H1 (cell line): ENCODE results near the gene OR10X1. TPM values are rescaled to one million over a fixed set of nuclear protein-coding genes. Genes with fewer than 3 reads are reported as not detected.
A peak's percentile ranks its signal among the peaks of the same experiment; 100 is the strongest.

Source experiments
- CTCF ChIA-PET: fragments of 300-600 bp; sonication (Branson Sonifier 250); formaldehyde crosslinking; loops from one replicate; lab custom pipeline; 2021; ENCODE audit not compliant: partially characterized antibody; lab: Charles Lee
- POLR2A ChIA-PET: fragments of 300-600 bp; sonication (Branson Sonifier 250); formaldehyde crosslinking; loops from one replicate; lab custom pipeline; 2021; ENCODE audit warnings: inconsistent platforms; ENCODE audit not compliant: partially characterized antibody; lab: Charles Lee
- DNase-seq, 2 experiments: peaks; one replicate each; pipeline versions ENCODE4 v3.0.0 to v3.0.0-alpha.2; 2010 to 2022; ENCODE audit warnings: low spot score in 2 of 2, low read depth in 1 of 2, mixed read lengths in 1 of 2
- FAIRE-seq: peaks from 2 replicates; lab custom pipeline; 2011; peaks lifted over from hg19 to GRCh38; lab: Jason Lieb, UNC
- H2AFZ ChIP-seq: 2 replicates; pipeline ENCODE4 v1.8.1; 2012; ENCODE audit warnings: low read length, inconsistent platforms
- H2AK5ac ChIP-seq: 2 replicates; pipeline ENCODE4 v1.6.1; 2013; ENCODE audit warnings: low read depth, low read length
- H2BK120ac ChIP-seq: replicated peaks from 2 replicates; pipeline ENCODE3; 2013; ENCODE audit warnings: low read depth, low read length, inconsistent platforms
- H2BK12ac ChIP-seq: 2 replicates; pipeline ENCODE4 v1.6.1; 2013; ENCODE audit warnings: low read depth, low read length
- H2BK15ac ChIP-seq: 2 replicates; pipeline ENCODE4 v1.6.1; 2013; ENCODE audit warnings: low read length
- H2BK20ac ChIP-seq: 2 replicates; pipeline ENCODE4 v1.6.1; 2013; ENCODE audit warnings: low read length
- H2BK5ac ChIP-seq: 2 replicates; pipeline ENCODE4 v1.6.1; 2013; ENCODE audit warnings: low read depth, low read length
- H3K14ac ChIP-seq: 2 replicates; pipeline ENCODE4 v1.6.1; 2013; ENCODE audit warnings: inconsistent platforms; ENCODE audit not compliant: insufficient read length
- H3K18ac ChIP-seq: 2 replicates; pipeline ENCODE4 v1.6.1; 2013; ENCODE audit warnings: low read length; ENCODE audit errors: extremely low read depth
- H3K23ac ChIP-seq: 2 replicates; pipeline ENCODE4 v1.6.1; 2013; ENCODE audit warnings: inconsistent platforms; ENCODE audit not compliant: insufficient read length
- H3K23me2 ChIP-seq: 2 replicates; pipeline ENCODE4 v1.6.1; 2013; ENCODE audit warnings: low read depth, low read length
- H3K27ac ChIP-seq: 2 replicates; pipeline ENCODE4 v1.6.1; 2011; ENCODE audit warnings: low read depth, low read length, inconsistent platforms
- H3K27me3 ChIP-seq, 4 experiments: replicated peaks in 1 of 4; 1 replicate in 1 of 4; 2 replicates in 3 of 4; pipeline versions ENCODE4 v1.6.1 to v1.8.1; 2011 to 2013; ENCODE audit warnings: low read length in 3 of 4, mild to moderate bottlenecking in 3 of 4, inconsistent platforms in 2 of 4, mixed read lengths in 2 of 4, moderate library complexity in 1 of 4; ENCODE audit not compliant: control insufficient read depth in 3 of 4, insufficient read depth in 3 of 4; ENCODE audit errors: extremely low read depth in 1 of 4
- H3K36me3 ChIP-seq, 4 experiments: 2 replicates each; pipeline versions ENCODE4 v1.6.1 to v1.8.1; 2011 to 2013; ENCODE audit warnings: mild to moderate bottlenecking in 4 of 4, low read length in 3 of 4, moderate library complexity in 2 of 4, control low read depth in 1 of 4, inconsistent platforms in 1 of 4; ENCODE audit not compliant: insufficient read depth in 4 of 4, control insufficient read depth in 2 of 4
- H3K4ac ChIP-seq: replicated peaks from 2 replicates; pipeline ENCODE3; 2013; ENCODE audit warnings: low read length, low read depth, mixed read lengths, inconsistent platforms; ENCODE audit not compliant: insufficient read length
- H3K4me1 ChIP-seq, 4 experiments: replicated peaks in 1 of 4; 1 replicate in 1 of 4; 2 replicates in 3 of 4; pipeline versions ENCODE4 v1.6.1 to v1.8.1; 2011 to 2013; ENCODE audit warnings: low read length in 3 of 4, inconsistent platforms in 2 of 4, mixed read lengths in 1 of 4; ENCODE audit not compliant: insufficient read depth in 4 of 4, control insufficient read depth in 3 of 4
- H3K4me2 ChIP-seq, 2 experiments: 2 replicates each; pipeline versions ENCODE4 v1.6.1 to v1.8.1; 2011 to 2013; ENCODE audit warnings: low read depth in 2 of 2, low read length in 2 of 2, control low read depth in 1 of 2, inconsistent platforms in 1 of 2, mild to moderate bottlenecking in 1 of 2; ENCODE audit not compliant: insufficient read depth in 1 of 2
- H3K4me3 ChIP-seq, 4 experiments: fragments of 200-600, 300-600 bp in 1 of 4; sonication (generic), shearing (Covaris generic), sonication (Bioruptor Twin) in 1 of 4; 2 replicates each; pipeline versions ENCODE4 v1.5.1 to v1.8.1; 2011 to 2016; ENCODE audit warnings: low read length in 4 of 4, low read depth in 3 of 4, control low read depth in 2 of 4, inconsistent platforms in 2 of 4, mild to moderate bottlenecking in 2 of 4, mixed read lengths in 1 of 4, moderate library complexity in 1 of 4; ENCODE audit not compliant: insufficient read depth in 2 of 4; ENCODE audit errors: extremely low read depth in 1 of 4
- H3K56ac ChIP-seq: replicated peaks from 2 replicates; pipeline ENCODE3; 2013; ENCODE audit warnings: low read depth, mild to moderate bottlenecking, mixed read lengths, low read length, inconsistent platforms; ENCODE audit not compliant: insufficient read length
- H3K79me1 ChIP-seq: 2 replicates; pipeline ENCODE4 v1.6.1; 2013; ENCODE audit warnings: low read depth, low read length, control low read depth
- H3K79me2 ChIP-seq, 2 experiments: 2 replicates each; pipeline versions ENCODE4 v1.6.1 to v1.8.1; 2012 to 2013; ENCODE audit warnings: low read length in 2 of 2, mild to moderate bottlenecking in 2 of 2, inconsistent platforms in 1 of 2; ENCODE audit not compliant: insufficient read depth in 2 of 2, control insufficient read depth in 1 of 2
- H3K9ac ChIP-seq, 4 experiments: replicated peaks in 1 of 4; 1 replicate in 1 of 4; 2 replicates in 3 of 4; pipeline versions ENCODE4 v1.6.1 to v1.8.1; 2011 to 2013; ENCODE audit warnings: low read depth in 3 of 4, low read length in 3 of 4, control low read depth in 2 of 4, mild to moderate bottlenecking in 2 of 4, moderate library complexity in 2 of 4, inconsistent platforms in 1 of 4; ENCODE audit errors: extremely low read depth in 1 of 4
- H3K9me3 ChIP-seq, 2 experiments: 2 replicates each; pipeline versions ENCODE4 v1.6.1 to v1.8.1; 2012 to 2013; ENCODE audit warnings: mild to moderate bottlenecking in 2 of 2, moderate library complexity in 2 of 2, control low read depth in 1 of 2, inconsistent platforms in 1 of 2, low read depth in 1 of 2, low read length in 1 of 2, mixed read lengths in 1 of 2; ENCODE audit not compliant: insufficient read depth in 2 of 2
- H4K20me1 ChIP-seq, 2 experiments: replicated peaks in 1 of 2; 2 replicates each; pipeline versions ENCODE3 to v1.8.1; 2011 to 2013; ENCODE audit warnings: inconsistent platforms in 2 of 2, low read length in 2 of 2, mild to moderate bottlenecking in 1 of 2; ENCODE audit not compliant: insufficient read depth in 2 of 2, control insufficient read depth in 1 of 2
- H4K5ac ChIP-seq: 2 replicates; pipeline ENCODE4 v1.6.1; 2013; ENCODE audit warnings: low read length, low read depth, mixed read lengths, inconsistent platforms; ENCODE audit not compliant: insufficient read length
- H4K8ac ChIP-seq: 2 replicates; pipeline ENCODE4 v1.8.0; 2013; ENCODE audit warnings: mild to moderate bottlenecking, moderate library complexity, low read length, inconsistent platforms; ENCODE audit not compliant: insufficient read depth; ENCODE audit errors: extremely low read depth
- H4K91ac ChIP-seq: replicated peaks from 2 replicates; pipeline ENCODE3; 2013; ENCODE audit warnings: low read length, mixed read lengths, inconsistent platforms; ENCODE audit not compliant: insufficient read length
- BCL11A ChIP-seq, 2 experiments: IDR thresholded peaks; one replicate each; pipeline ENCODE4 v1.6.1; 2011; ENCODE audit warnings: low read depth in 2 of 2, low read length in 2 of 2, mild to moderate bottlenecking in 2 of 2
- RNF2 ChIP-seq: fragments of 200-900, 300-1000 bp; sonication (generic); IDR thresholded peaks from 2 replicates; pipeline ENCODE4 v1.7.1; 2016; ENCODE audit warnings: borderline replicate concordance, low read depth, mild to moderate bottlenecking, antibody characterized with exemption, low read length; ENCODE audit not compliant: poor library complexity, severe bottlenecking; ENCODE audit errors: missing control alignments
- SAP30 ChIP-seq: fragments of 300-600 bp; sonication (generic); IDR thresholded peaks from 2 replicates; pipeline ENCODE4 v1.7.1; 2012; ENCODE audit warnings: low read length, moderate library complexity, mild to moderate bottlenecking, inconsistent platforms; ENCODE audit not compliant: insufficient read depth, insufficient replicate concordance
- SP1 ChIP-seq: IDR thresholded peaks from 2 replicates; pipeline ENCODE4 v1.6.1; 2011; ENCODE audit warnings: low read depth, low read length
- TCF12 ChIP-seq: IDR thresholded peaks from 2 replicates; pipeline ENCODE4 v1.6.1; 2011; ENCODE audit warnings: low read depth, mild to moderate bottlenecking, low read length
- TEAD4 ChIP-seq: IDR thresholded peaks from 2 replicates; pipeline ENCODE4 v1.6.1; 2012; ENCODE audit warnings: low read depth, low read length, inconsistent platforms, mixed read lengths
- WGBS, 2 experiments: shearing (Covaris generic) in 1 of 2; methylation state at CpG; one replicate each; pipeline versions ENCODE4 v1.1.6 to v1.1.7; 2013 to 2015; ENCODE audit warnings: low lambda C conversion rate in 2 of 2, mixed read lengths in 2 of 2, inconsistent platforms in 1 of 2, low coverage in 1 of 2, missing lambda C conversion rate in 1 of 2; ENCODE audit not compliant: insufficient replicate concordance in 2 of 2, insufficient coverage in 1 of 2, insufficient read length in 1 of 2; ENCODE audit errors: extremely low coverage in 1 of 2, missing lambda C conversion rate in 1 of 2; 5-methylcytosine and 5-hydroxymethylcytosine counted together
- polyA plus RNA-seq, 7 experiments: library from polyadenylated mRNA; depleted of rRNA in 3 of 7; stranded (reverse) in 5 of 7; unstranded in 2 of 7; fragments of >200 nt in 5 of 7; fragments of 200-250 nt in 2 of 7; gene quantifications; 1 replicate in 5 of 7; 2 replicates in 1 of 7; 4 replicates in 1 of 7; pipeline versions ENCODE4 v1.2.1 to v1.2.3, GENCODE V29; 2011 to 2013; ENCODE audit warnings: missing spikeins in 2 of 7, mixed read lengths in 2 of 7
- total RNA-seq: library from RNA; stranded (reverse); fragmentation: NEBNext Ultra II Directional; extraction: Animal tissue kit (Norgen Biotek cat#: 25700); gene quantifications from 2 replicates; pipeline ENCODE4 v1.2.1, GENCODE V29; 2021

OR10X1 gene
- total and polyA plus RNA-seq, 2 of the 8 experiments (the other 6 are each of a cell fraction or from before 2014, with no cell fraction given) = not detected

GRCh38 chr1:158607296-158607695 is 27.6 kb upstream of the OR10X1 start:
- FAIRE-seq (no peak), DNase-seq (no peak)
- Histone ChIP-seq H3K4me2 (no peak overlapping the region), H3K79me1 (no peaks in the 10 kb centered on the region), H2BK5ac (0 out of 2 replicates have a peak overlapping the region, but pooled peaks have one; percentile 11), H3K4me1 (no peaks in the 10 kb centered on the region; a peak in 1 of 7 replicates), H3K23ac (no peak overlapping the region), H3K27me3 (no peaks in the 10 kb centered on the region), H2BK20ac (no peak overlapping the region), H3K4me3 (no peak overlapping the region), H2BK12ac (no peak overlapping the region; the same call in 1 of the 2 replicates), H4K91ac (no peak overlapping the region), H4K8ac (no peak overlapping the region), H2AK5ac (no peak overlapping the region), H2BK15ac (no peak overlapping the region), H3K79me2 (no peaks in the 10 kb centered on the region), H3K27ac (no peak overlapping the region), H3K23me2 (no peaks in the 10 kb centered on the region; the same call in 1 of the 2 replicates), H4K20me1 (no peaks in the 10 kb centered on the region), H2AFZ (peak overlapping the region; percentile 81), H3K9me3 (no peaks in the 10 kb centered on the region), H3K56ac (no peak overlapping the region), H3K14ac (no peak overlapping the region), H3K9ac (no peak overlapping the region), H2BK120ac (no peak overlapping the region), H3K36me3 (no peaks in the 10 kb centered on the region), H4K5ac (no peak overlapping the region), H3K4ac (no peak overlapping the region), H3K18ac (no peak overlapping the region)
- CTCF ChIA-PET = interaction anchor here (0.6 to 1.3 kb wide), 3 partner anchors 11 to 553 kb away, joined by 3 to 4 read pairs (median 3); no protein-coding TSS in a partner anchor
- TF ChIP-seq TCF12 (no peak), SAP30 (no peak), TEAD4 (peak; percentile 62), RNF2 (no peak), BCL11A (IDR thresholded peaks at IDR 0.05; ENCODE audit: low read depth in 2 of 2, low read length in 2 of 2) (no peak), SP1 (0 out of 2 replicates have a peak, but pooled peaks have one; percentile 17)
- POLR2A ChIA-PET = no interaction called here
- WGBS, 2 experiments = 79% methylated on average over 1 of the region's 1 CpG; no CpG with 5 or more reads in 1 of the 2 experiments
